ENCODE data around the gene ASIC4. TPM values are rescaled to one million over a fixed set of nuclear protein-coding genes. Genes with fewer than 3 reads are reported as not detected.

ASIC4 gene
- polyA plus RNA-seq, 4 donors = 0.04 to 0.10 TPM; not detected in 2

DNA sequence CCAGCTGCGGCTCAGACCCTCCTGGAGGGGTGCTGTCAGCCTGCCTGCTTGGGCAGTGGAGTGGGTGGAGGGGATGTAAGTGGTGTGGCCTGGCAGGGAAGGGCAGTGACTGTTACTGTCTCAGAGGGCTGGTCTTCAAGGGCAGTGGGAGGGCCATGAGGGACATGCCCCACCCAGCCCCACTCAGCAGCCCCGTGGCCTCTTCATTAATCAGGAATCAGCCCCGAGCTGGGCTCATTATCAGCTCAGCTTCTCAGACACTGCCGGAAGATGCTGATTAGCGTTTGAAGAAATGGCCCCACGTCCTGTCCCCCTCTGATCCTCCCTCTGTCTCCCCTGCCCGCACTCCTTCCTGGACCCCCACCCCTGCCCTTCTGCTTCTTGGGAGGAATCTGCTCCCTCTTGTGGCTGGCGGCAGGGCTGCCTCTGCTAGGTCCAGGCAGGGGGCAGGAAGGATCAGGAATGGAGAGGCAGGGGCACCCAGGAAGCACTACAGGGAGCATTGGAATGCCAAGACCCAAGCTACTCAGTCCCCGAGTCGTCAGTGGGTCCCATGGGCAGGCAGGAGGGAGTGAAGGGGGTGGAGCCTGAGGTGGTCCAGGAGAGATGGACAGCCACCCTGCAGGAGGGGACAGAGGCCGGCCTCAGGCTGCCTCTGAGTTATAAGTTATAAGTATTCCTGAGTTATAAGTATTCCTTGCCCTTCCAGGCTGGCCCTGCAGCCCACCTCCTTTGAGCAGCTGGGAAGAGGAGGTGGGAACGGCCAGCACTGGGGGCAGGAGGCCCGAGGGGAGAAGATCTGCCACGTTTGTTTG lies 7.0 kb downstream of the ASIC4 start:
- H3K4me1 ChIP-seq (ENCODE audit: control insufficient read depth in 3 of 3, insufficient read depth in 2 of 3, low read depth in 1 of 3, low read length in 2 of 3) = peaks cover 0 to 22% (median 0%) of the 10 kb centered on the region in 3 donors
- H3K36me3 ChIP-seq (ENCODE audit: control insufficient read depth in 3 of 3, insufficient read depth in 2 of 3, low read depth in 1 of 3, low read length in 3 of 3) = no peaks in the 10 kb centered on the region
- no peak overlapping the region for H3K27ac ChIP-seq (ENCODE audit: low read depth in 1 of 3, low read length in 2 of 3)
- H3K27me3 ChIP-seq (ENCODE audit: control insufficient read depth in 3 of 3, insufficient read depth in 3 of 3, low read length in 3 of 3) = peaks cover 0 to 86% (median 31%) of the 10 kb centered on the region in 3 donors
- peak in 1 of 2 donors; percentile 56 for DNase-seq
- no peaks in the 10 kb centered on the region for H3K9me3 ChIP-seq (ENCODE audit: control insufficient read depth in 2 of 2, insufficient read depth in 1 of 2, low read depth in 1 of 2, low read length in 1 of 2)
- WGBS, 3 donors = 9 to 13% (median 11%) methylated on average over 14 of the region's 14 CpGs
- H3K4me3 ChIP-seq (ENCODE audit: low read depth in 1 of 3, low read length in 3 of 3) = no peak overlapping the region
- no peak for FAIRE-seq

DNA sequence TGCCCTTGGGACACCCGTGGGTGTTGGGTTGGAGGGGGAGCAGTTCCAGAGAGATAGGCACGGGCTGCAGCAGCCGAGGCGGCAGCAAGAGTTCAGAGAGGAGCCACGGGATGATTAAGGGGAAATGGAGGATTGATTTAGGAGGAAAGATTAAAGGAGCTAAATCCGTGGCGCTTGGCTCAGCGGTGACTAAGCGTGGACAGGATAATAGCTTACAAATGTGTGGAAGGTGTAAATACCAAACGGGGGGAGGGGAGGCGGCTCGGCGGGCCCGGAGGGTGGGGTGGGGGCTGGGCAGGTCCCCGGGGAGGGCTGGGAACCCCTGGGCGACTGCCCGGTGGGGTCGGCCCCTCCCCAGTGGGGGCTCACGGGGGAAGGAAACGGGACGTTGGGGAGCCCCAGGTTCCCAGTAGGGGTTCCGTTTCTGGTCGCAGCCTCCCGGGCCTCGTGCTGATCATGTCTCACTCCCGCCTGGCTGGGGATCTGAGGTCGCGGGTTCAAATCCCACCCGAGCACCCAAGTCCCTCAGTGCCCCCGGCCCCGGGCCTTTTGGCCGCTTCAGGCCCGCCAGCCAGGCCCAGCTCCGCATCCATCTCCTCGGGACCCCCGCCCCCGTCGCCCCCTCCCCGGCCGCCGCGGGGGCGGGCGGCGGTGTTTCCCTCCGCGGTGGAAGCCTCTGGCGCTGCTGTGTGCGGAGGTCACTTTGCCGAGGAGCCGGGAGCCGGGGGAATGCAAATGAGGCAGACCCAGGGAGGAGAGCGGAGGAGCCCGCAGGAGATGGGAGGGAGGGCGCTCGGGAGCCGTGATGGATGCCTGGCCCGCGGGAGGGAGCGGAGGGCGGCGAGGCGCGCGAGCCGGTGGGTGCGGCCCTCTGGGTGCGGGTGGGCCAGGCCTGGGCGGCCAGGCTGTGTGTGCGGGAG lies 8.1 kb downstream of the ASIC4 start:
- 2 to 3% (median 3%) methylated on average over 41 to 70 of the region's 70 CpGs for WGBS, 3 donors
- Histone ChIP-seq H3K4me1 (ENCODE audit: control insufficient read depth in 3 of 3, insufficient read depth in 2 of 3, low read depth in 1 of 3, low read length in 2 of 3) (peaks cover 0 to 29% (median 0%) of the 10 kb centered on the region in 3 donors), H3K27ac (ENCODE audit: low read depth in 1 of 3, low read length in 2 of 3) (no peak overlapping the region), H3K36me3 (ENCODE audit: control insufficient read depth in 3 of 3, insufficient read depth in 2 of 3, low read depth in 1 of 3, low read length in 3 of 3) (no peaks in the 10 kb centered on the region), H3K27me3 (ENCODE audit: control insufficient read depth in 3 of 3, insufficient read depth in 3 of 3, low read length in 3 of 3) (peaks cover 0 to 86% (median 36%) of the 10 kb centered on the region in 3 donors), H3K9me3 (ENCODE audit: control insufficient read depth in 2 of 2, insufficient read depth in 1 of 2, low read depth in 1 of 2, low read length in 1 of 2) (no peaks in the 10 kb centered on the region), H3K4me3 (ENCODE audit: low read depth in 1 of 3, low read length in 3 of 3) (no peak overlapping the region)
- DNase-seq = no peak
- FAIRE-seq = no peak

DNA sequence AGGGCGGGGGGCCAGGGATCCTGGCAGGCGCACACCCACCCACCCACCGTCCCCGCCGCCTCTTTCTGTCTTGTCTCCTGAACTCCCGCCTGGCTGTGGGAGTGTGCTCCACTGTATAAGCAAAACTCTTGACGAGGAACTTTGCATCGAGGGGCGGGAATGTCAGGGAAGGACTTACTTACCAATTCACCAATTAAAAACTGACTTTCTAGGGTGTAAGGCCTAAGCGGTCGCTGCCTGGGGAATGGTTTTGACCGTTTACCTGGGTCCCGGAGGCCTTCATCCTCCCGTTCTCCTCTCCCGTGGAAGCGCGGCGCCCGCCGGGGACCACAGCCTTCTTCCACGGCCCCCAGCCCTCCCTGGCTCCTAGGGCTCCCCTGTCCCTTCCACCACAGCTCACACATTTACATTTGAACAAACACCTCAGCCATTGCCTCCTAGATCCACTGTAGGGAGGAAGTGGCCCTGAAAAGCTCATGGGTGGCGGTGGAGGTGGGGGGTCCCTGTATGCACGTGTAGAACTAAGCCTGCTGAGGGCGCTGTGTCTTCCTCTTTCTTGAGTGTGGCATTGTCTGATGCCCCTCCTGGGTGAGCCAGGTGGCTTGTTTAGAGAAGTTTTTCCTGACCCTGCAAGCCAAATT lies 8.9 kb downstream of the ASIC4 start:
- Histone ChIP-seq H3K4me3 (ENCODE audit: low read depth in 1 of 3, low read length in 3 of 3) (no peak overlapping the region), H3K36me3 (ENCODE audit: control insufficient read depth in 3 of 3, insufficient read depth in 2 of 3, low read depth in 1 of 3, low read length in 3 of 3) (no peaks in the 10 kb centered on the region), H3K9me3 (ENCODE audit: control insufficient read depth in 2 of 2, insufficient read depth in 1 of 2, low read depth in 1 of 2, low read length in 1 of 2) (no peaks in the 10 kb centered on the region), H3K27me3 (ENCODE audit: control insufficient read depth in 3 of 3, insufficient read depth in 3 of 3, low read length in 3 of 3) (peaks cover 0 to 86% (median 39%) of the 10 kb centered on the region in 3 donors), H3K27ac (ENCODE audit: low read depth in 1 of 3, low read length in 2 of 3) (no peak overlapping the region), H3K4me1 (ENCODE audit: control insufficient read depth in 3 of 3, insufficient read depth in 2 of 3, low read depth in 1 of 3, low read length in 2 of 3) (peaks cover 0 to 29% (median 0%) of the 10 kb centered on the region in 3 donors)
- WGBS, 3 donors = 17 to 26% (median 24%) methylated on average over 18 to 24 of the region's 24 CpGs
- DNase-seq = no peak
- no peak for FAIRE-seq

DNA sequence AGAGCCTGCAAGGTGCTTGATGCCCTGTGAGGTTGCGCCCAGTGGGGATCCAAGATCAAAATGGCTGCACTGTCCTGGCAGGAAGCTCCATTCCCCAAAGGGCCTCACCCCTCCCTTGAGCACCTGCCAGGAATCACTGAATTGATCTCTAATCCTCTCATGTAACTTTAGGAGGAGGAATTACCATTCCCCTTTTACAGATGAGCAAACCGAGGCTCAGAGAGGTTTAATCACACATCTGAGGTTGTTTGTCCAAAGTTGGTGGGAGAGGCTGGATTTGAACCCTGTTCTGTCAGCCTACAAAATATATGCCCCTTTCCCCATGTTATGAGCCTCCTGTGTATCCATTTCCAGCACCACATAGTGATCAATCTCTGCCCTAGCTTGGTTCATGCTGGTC lies 10.5 kb downstream of the ASIC4 start:
- no peak for DNase-seq
- no peak for FAIRE-seq
- no peaks in the 10 kb centered on the region for H3K36me3 ChIP-seq (ENCODE audit: control insufficient read depth in 3 of 3, insufficient read depth in 2 of 3, low read depth in 1 of 3, low read length in 3 of 3)
- H3K4me1 ChIP-seq (ENCODE audit: control insufficient read depth in 3 of 3, insufficient read depth in 2 of 3, low read depth in 1 of 3, low read length in 2 of 3) = peaks cover 0 to 30% (median 0%) of the 10 kb centered on the region in 3 donors
- no peaks in the 10 kb centered on the region for H3K9me3 ChIP-seq (ENCODE audit: control insufficient read depth in 2 of 2, insufficient read depth in 1 of 2, low read depth in 1 of 2, low read length in 1 of 2)
- WGBS, 3 donors = 81 to 89% (median 84%) methylated on average over 2 of the region's 2 CpGs
- no peak overlapping the region for H3K4me3 ChIP-seq (ENCODE audit: low read depth in 1 of 3, low read length in 3 of 3)
- peaks cover 0 to 90% (median 42%) of the 10 kb centered on the region in 3 donors for H3K27me3 ChIP-seq (ENCODE audit: control insufficient read depth in 3 of 3, insufficient read depth in 3 of 3, low read length in 3 of 3)
- no peak overlapping the region for H3K27ac ChIP-seq (ENCODE audit: low read depth in 1 of 3, low read length in 2 of 3)

DNA sequence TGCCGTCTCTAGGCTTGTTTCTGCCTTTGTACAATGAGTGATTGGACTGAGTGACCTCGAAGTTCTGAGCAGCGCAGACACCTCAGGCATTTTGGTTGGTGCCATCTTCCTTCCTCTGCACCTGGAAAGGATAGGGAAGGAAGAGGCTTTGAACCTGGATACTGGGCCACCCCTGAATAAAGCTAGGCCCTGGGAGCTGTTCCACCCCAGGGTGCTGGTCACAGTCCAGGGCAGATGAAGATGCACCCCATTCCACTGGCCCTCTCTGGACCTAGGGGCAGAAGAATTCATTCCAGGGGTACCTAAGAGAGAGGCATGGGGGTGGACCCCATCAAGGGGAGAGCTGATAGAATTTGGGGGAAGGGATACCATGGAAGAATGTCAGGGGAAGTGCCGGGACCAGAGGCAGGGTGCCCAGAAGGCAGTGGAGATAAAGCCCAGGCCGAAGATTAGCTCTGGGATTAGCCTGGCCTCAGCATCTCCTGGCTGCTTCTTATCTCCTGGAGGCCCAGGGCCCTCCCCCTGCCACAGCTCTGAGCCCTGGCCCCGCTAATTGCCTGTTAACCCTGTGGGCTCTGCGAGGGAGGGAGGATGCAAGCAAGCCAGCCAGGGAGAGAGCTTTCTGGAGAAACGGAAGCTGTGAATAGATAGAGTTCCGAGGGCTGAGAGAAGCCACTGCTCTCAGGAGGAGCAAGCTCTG lies 11.4 kb downstream of the ASIC4 start:
- H3K4me3 ChIP-seq (ENCODE audit: low read depth in 1 of 3, low read length in 3 of 3) = no peak overlapping the region
- H3K4me1 ChIP-seq (ENCODE audit: control insufficient read depth in 3 of 3, insufficient read depth in 2 of 3, low read depth in 1 of 3, low read length in 2 of 3) = peaks cover 0 to 33% (median 0%) of the 10 kb centered on the region in 3 donors
- H3K36me3 ChIP-seq (ENCODE audit: control insufficient read depth in 3 of 3, insufficient read depth in 2 of 3, low read depth in 1 of 3, low read length in 3 of 3) = no peaks in the 10 kb centered on the region
- H3K27me3 ChIP-seq (ENCODE audit: control insufficient read depth in 3 of 3, insufficient read depth in 3 of 3, low read length in 3 of 3) = peaks cover 0 to 90% (median 43%) of the 10 kb centered on the region in 3 donors
- H3K9me3 ChIP-seq (ENCODE audit: control insufficient read depth in 2 of 2, insufficient read depth in 1 of 2, low read depth in 1 of 2, low read length in 1 of 2) = no peaks in the 10 kb centered on the region
- FAIRE-seq (no peak), DNase-seq (peak in 1 of 2 donors; percentile 25)
- 32 to 49% (median 34%) methylated on average over 9 of the region's 9 CpGs for WGBS, 3 donors
- no peak overlapping the region for H3K27ac ChIP-seq (ENCODE audit: low read depth in 1 of 3, low read length in 2 of 3)

DNA sequence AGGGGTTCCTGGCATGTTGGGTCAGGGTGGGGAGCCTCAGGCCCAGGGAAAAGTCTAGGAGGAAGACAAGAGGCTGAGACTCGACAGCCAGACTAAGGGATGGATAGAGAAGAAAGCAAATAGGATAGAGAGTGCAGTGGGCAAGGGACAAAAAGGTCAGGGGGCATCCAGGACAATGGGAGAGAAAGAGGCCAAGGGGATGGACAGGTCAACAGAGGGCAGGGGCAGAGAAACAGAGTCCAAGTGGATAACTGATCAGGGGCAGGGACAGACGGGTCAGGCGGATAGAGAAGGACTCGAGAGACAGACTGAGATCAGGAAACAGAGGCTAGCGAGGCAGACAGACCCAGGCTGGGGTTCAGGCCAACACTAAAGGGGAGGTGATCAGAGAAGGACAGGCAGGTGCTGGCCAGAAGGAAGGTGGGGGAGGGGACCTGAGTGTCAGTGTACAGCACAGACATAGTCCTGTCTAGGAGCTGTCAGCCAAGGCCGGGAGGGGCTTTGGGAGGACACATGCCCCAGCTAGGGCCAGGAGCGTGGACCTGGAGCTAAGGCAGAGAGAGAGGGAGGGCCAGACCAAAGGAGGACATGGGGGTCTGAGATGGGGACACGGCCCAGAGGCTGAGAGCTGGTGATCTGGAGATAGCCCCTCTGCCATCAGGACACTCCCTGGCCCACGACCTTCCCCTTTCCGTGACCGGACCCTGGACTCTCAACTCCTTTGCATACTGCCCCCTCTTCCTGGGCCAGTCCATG lies 12.2 kb downstream of the ASIC4 start:
- WGBS, 3 donors = 34 to 48% (median 42%) methylated on average over 10 to 11 of the region's 11 CpGs
- no peak overlapping the region for H3K27ac ChIP-seq (ENCODE audit: low read depth in 1 of 3, low read length in 2 of 3)
- H3K36me3 ChIP-seq (ENCODE audit: control insufficient read depth in 3 of 3, insufficient read depth in 2 of 3, low read depth in 1 of 3, low read length in 3 of 3) = no peaks in the 10 kb centered on the region
- peaks cover 0 to 31% (median 0%) of the 10 kb centered on the region in 3 donors for H3K4me1 ChIP-seq (ENCODE audit: control insufficient read depth in 3 of 3, insufficient read depth in 2 of 3, low read depth in 1 of 3, low read length in 2 of 3)
- no peaks in the 10 kb centered on the region for H3K9me3 ChIP-seq (ENCODE audit: control insufficient read depth in 2 of 2, insufficient read depth in 1 of 2, low read depth in 1 of 2, low read length in 1 of 2)
- FAIRE-seq (no peak), DNase-seq (no peak)
- no peak overlapping the region for H3K4me3 ChIP-seq (ENCODE audit: low read depth in 1 of 3, low read length in 3 of 3)
- H3K27me3 ChIP-seq (ENCODE audit: control insufficient read depth in 3 of 3, insufficient read depth in 3 of 3, low read length in 3 of 3) = peaks cover 0 to 87% (median 39%) of the 10 kb centered on the region in 3 donors

DNA sequence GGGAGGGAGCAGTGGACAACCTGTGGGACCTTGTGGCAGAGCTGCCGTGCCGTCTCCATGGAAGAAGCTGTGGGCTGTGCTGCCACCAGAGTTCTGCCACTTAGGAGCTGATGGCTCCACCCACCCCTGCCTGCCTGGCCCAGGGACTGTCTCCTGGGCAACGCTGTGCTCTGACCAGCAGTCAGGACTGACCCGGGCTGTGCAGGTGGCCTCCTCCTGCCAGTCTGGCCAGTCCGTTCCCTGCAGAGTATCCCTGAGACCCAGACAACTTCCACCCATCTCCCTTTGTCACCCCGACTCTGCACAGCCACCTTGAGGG lies 12.8 kb downstream of the ASIC4 start:
- H3K36me3 ChIP-seq (ENCODE audit: control insufficient read depth in 3 of 3, insufficient read depth in 2 of 3, low read depth in 1 of 3, low read length in 3 of 3) = no peaks in the 10 kb centered on the region
- no peak overlapping the region for H3K4me3 ChIP-seq (ENCODE audit: low read depth in 1 of 3, low read length in 3 of 3)
- H3K27ac ChIP-seq (ENCODE audit: low read depth in 1 of 3, low read length in 2 of 3) = no peak overlapping the region
- no peak for FAIRE-seq
- no peak for DNase-seq
- H3K27me3 ChIP-seq (ENCODE audit: control insufficient read depth in 3 of 3, insufficient read depth in 3 of 3, low read length in 3 of 3) = peaks cover 0 to 87% (median 34%) of the 10 kb centered on the region in 3 donors
- no peaks in the 10 kb centered on the region for H3K9me3 ChIP-seq (ENCODE audit: control insufficient read depth in 2 of 2, insufficient read depth in 1 of 2, low read depth in 1 of 2, low read length in 1 of 2)
- H3K4me1 ChIP-seq (ENCODE audit: control insufficient read depth in 3 of 3, insufficient read depth in 2 of 3, low read depth in 1 of 3, low read length in 2 of 3) = peaks cover 0 to 26% (median 0%) of the 10 kb centered on the region in 3 donors
- WGBS, 3 donors = 14 to 49% (median 21%) methylated on average over 6 of the region's 6 CpGs
